Stimulated activated CD8-positive, alpha-beta memory T cell treated with anti-CD3 and anti-CD28 coated beads, Interleukin-12 subunit alpha, Interleukin-12 subunit beta, amount 100 ng/mL, for 4 hours (primary cell): ENCODE measurements around the gene DYRK3.

ENCODE experiments used
- DNase-seq: peaks from one replicate; pipeline ENCODE4 v3.0.0-alpha.2; 2020; ENCODE audit warnings: low read depth

Gene DYRK3

DNA sequence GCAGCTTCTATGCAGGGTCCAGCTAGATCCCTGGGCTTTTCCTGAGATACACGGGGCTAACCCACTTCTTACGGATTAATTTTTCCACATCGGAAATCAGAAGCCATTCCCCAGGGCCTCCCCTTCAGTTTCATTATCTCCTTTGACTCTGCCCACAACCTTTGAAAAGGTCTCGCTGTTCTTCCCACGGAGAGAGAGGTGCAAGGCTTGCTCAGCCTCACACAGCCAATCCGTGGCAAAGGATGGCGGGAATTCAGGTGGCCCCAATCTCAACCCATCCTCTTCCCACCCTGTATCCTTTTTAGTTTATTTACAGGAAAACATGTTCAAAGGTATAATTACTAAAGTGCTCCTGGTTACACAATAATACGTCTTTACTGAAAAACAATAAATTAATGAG, 48.7 kb downstream of the DYRK3 start:
- DNase-seq, result no peak

DNA sequence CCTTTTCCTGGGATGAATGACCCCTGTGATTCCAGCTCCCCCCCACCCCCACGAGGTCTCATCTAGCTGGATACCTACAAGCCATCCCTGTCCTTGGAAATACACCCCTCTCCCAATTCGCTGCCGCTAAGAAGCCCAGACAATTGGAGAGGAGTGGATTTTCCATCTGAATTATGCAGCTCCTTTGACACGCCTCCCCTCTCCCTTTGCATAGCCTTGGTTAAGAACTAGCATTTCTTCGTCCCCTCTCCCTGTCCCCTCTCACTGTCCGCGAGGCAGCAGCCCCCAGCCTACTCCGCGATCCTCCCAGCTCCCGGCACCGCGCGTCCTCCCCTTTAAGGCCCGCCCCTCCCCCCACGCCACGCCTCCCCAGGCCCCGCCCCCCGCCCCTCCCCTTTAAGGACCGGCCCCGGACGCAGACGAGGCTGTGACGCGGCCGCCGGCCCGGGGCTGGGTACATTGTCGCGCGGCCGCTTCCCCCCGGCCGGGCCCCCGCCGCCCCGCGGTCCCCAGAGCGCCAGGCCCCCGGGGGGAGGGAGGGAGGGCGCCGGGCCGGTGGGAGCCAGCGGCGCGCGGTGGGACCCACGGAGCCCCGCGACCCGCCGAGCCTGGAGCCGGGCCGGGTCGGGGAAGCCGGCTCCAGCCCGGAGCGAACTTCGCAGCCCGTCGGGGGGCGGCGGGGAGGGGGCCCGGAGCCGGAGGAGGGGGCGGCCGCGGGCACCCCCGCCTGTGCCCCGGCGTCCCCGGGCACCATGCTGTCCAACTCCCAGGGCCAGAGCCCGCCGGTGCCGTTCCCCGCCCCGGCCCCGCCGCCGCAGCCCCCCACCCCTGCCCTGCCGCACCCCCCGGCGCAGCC, 49.4 kb downstream of the DYRK3 start, which contains the start of gene MAPKAPK2:
Gene MAPKAPK2, plus strand, starts transcription at position 428 of the 856 bp plus-strand sequence. Its CDS starts 325 bp downstream, at position 753.
- DNase-seq, result peak; percentile 65

DNA sequence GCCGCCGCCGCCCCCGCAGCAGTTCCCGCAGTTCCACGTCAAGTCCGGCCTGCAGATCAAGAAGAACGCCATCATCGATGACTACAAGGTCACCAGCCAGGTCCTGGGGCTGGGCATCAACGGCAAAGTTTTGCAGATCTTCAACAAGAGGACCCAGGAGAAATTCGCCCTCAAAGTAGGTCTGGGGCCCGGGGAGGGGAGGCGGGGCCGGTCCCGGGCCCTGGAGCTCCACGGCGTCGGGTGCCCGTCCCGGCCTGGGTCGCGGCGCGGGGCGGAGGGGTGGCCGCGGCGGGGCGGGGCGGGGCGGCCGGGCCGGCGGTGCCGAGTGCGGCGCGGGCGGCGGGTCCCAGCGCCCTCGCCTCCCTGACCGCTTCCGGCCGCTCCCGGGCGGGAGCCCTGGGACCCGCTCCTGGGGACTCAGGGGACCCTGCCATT, 50.0 kb downstream of the DYRK3 start:
- DNase-seq, result peak; percentile 30

DNA sequence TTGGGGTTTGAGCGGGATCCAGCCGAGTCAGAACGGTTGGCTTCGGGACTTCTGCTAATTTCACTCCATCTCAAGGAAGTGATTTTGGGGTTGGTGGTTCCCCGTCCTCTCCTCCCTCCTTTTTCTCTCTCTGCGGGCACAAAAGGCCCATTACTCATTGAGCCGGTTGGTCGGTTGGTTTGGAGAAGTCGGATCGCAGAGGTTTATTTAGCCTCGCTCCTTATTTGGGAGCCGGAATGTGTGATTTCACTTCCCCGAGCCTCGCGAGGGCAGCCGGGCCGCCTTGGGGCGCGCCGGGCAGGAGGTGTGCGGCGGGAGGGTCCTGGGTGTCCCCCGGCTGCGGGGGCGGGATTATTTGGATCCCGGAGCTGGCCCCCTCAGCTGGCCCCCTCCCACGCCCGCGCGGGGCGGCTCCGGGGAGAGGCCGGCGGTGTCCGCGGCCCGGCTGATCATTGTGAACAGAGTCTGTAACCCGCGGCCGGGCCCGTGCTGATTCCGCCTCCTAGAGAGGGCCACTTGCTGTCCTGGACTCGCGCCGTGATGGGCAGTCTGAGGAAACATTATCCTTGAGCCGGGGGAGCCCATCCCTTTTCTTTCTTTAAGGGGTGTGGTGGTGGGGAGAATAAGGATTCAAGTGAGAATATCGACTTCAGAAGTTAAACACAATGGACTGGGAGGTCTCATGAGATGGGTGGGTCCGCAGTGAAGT, 50.6 kb downstream of the DYRK3 start:
- DNase-seq, result peak; percentile 24

DNA sequence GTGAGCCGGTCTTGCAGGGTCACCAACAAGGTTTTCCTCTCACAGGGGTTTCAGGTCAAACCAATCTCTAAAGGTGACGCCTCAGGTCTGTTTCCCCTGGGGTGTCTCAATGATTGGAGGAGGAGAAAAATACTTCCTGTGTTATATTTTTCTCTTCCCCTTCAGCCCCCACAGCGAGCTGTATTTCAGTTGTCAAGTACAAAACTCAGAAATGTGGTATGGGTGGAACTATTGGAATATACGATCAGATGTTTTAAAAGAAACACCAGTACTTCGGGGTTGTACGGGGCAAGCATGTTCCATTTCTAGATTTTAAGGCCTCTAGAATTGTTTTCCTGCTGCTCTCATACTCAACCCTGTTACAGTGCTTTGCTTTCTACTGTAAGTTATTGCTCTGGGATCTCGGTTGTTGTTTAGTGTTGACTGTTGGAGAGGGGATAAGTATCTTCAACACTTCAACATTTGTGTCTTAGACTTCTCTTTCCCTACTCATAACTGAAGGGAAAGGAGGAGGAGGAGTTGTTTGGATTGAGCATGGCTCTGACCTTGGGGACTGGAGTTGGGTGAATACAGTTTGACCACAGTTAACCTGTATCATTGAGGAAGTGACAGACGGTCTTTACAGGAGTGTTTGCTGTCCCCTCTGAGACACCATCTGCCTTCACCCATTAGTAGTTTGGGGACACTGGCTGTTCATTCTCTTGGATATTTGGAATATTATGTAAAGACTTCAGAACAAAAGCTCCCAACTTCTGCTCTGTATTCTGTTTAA, 51.3 kb downstream of the DYRK3 start:
- DNase-seq, result no peak

DNA sequence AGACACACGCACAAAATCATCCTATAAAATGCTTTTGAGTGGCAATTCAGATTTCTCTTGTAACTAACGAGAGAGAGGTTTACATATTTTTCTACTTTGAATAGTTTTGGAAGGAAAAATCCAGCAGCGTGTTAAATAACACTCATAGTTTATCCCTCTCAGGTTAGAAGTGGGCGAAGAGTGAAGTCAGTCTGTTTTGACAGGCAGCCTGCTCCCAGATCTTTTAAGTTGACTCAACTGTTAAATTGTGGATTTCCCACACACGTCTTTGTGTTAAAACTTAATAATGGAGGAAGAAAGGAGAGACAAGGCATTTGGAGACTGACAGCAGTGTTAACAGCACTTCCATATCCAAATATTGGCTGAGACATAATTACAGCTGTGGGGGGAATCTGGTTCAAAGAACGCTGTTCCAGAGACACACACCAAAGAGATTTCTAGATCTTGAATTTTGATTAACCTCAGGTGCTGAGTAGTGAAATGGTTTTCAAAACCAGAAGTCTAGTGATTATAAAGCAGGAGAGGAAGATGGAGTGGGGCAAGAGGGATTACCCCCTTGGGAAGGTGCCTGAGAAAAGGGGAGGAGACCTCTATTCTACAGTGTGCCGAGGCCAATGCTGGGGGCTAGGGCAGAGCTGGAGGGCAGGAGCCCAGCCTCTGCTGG, 52.0 kb downstream of the DYRK3 start:
- no peak for DNase-seq

DNA sequence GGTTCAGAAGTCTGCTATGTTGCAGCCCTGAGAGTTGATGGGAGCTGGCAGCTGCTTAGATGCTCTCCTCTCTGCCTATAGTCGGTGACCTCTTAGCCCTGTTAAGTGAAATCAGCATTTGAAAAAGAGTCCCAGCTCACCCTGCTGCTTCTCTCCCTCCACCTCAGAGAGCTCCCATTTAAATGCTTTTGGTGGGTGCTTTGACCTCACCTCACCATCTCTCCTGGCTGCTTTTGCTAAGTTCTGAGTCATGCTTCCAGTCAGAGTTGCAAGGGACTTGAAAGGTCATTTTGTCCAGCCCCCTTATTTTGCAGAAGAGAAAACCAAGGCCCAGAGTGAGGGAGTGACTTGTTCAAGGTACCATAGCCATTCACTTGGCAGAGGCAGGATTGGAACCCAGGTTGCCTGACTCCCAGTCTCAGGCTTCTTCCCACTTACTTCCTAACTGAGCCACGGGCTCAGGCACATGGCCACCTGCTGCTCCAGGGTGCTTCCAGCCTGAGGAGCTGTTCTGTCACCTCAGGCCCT, 52.6 kb downstream of the DYRK3 start:
- no peak for DNase-seq

DNA sequence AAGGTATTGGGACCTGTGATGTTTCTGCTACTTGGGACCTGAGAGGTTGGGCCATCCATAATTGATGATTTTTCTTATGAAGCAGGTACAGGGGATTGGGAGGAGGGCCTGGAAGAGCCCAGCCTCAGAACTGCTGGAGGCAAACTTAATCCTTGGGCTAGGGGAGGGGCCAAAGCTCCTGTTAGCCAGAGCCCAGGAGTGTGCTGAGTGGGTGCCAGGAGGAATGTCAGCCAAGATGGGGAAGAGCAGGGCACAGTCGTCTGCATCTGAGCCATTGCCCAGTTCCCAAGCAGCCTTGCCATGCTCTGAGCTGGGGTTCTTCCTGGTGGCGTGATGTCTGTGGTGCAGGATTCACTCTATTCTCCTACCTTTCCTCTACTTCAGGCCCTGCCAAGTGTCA, 55.2 kb downstream of the DYRK3 start:
- no peak for DNase-seq

DNA sequence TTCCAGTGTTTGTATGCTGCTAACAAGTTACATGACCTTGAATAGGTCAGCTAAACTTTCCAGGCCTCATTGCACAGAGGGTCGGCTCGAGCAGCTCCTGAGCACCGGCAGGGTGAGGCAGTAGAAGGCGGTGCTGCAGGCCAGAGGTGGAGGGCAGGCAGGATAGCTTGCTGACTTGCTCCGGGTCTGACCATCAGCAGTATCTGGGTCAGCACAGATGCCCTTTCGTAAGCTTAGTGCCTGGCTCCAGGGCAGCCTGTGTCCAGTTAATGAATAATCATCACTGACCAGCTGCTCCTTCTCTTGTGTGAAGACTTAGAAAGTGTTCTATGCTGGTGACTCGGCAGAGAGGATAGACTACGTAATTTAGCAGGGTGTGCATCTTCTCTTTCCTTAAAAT, 56.3 kb downstream of the DYRK3 start:
- no peak for DNase-seq

DNA sequence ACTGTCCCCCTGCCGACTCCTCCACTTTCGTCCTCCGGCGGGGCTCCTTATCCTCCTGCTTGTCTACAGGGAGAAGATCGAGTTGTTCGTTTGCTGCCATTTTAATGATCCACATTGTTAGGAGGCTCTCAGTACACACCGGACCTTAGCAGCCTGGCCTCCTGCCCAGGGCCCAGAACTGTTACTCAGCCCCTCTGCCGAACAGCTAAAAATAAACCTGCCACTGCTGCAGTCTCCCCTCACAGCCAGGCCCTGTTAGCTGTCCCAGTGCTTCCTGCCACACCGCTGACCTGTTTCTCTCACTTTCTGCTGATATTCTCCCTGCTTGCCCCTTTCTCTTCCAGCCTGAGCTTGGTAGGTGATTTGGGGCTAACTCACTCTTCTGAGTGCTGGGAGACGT, 57.7 kb downstream of the DYRK3 start:
- DNase-seq, result no peak

DNA sequence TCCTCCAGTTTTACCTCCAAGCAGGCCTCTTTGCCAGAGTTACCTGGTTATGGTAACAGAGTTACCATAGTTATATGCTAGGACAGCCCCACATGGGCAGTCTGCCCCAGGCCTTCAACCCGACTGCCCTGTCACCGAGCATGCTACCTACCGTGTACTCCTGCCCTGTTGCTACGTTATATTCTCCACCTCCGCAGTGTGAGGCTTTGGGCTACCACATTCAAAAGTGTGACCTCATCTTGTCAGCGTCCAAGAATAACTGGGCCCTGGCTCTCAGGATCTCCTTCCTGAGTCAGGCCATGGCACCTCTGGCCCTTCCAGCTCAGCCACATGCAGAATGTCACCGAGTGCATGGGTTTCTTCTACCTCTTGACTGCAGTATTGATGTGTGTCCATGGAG, 58.3 kb downstream of the DYRK3 start:
- no peak for DNase-seq

DNA sequence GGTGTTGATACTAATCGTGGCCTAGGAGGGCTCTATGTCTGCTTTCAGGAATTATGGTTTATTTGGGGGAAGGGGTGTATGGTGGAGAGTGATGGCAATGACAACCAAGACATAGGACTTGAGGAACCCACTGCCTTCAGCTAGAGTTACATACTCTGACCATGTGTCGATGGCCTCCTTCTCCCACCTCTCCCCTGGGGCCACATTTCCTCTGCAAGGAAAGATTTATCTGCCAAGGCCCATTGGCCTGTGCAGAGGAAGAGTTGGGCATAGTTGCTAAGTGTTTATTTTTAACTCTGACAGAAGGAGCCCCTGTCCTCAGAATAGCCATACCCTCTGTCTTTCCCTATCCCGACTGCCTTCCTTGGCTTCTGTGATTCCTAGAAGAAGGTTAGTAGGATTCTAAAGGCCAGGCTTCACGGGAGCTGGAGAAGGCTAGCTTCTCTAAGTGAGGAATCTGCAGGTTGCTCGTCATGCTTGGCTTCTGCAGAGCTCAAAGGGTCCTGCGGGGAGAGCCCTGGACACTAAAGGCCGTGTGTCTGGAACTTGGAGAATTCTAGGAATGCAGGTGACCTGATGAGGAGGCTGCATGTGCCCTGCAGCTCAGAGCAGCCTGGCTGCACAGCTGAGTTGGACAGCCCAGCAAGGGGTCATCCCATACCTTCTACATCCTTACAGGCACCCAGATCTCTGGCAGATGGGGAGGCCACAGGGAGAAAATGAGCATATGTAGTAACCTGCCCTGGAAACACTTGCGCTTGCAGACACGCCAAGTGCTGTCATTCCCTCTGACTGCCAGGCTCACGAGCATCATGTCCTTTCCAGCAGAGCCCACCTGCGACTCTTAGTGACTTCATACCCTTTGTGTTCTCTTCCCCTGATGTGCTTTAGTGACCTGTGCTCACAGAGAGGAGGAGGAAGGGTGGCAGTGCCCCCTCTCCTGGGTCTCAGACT, 59.1 kb downstream of the DYRK3 start:
- DNase-seq, result no peak

DNA sequence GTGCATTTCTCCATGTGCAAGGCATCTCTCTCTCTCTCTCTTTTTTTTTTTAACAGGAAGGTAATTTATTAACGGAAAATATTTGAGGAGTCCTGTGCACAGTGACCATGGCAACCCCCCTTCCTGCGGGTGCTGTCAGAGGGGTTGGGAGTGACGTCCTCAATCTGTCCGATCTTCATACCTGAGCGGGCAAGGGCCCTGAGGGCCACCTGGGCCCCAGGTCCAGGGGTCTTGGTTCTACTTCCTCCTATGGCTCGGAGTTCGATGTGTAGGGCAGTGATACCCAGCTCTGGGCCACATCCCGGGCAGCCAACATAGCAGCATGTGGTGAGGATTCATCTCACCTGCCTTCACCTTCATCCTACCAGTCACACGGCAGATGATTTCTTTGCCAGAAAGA, 60.4 kb downstream of the DYRK3 start:
- no peak for DNase-seq

DNA sequence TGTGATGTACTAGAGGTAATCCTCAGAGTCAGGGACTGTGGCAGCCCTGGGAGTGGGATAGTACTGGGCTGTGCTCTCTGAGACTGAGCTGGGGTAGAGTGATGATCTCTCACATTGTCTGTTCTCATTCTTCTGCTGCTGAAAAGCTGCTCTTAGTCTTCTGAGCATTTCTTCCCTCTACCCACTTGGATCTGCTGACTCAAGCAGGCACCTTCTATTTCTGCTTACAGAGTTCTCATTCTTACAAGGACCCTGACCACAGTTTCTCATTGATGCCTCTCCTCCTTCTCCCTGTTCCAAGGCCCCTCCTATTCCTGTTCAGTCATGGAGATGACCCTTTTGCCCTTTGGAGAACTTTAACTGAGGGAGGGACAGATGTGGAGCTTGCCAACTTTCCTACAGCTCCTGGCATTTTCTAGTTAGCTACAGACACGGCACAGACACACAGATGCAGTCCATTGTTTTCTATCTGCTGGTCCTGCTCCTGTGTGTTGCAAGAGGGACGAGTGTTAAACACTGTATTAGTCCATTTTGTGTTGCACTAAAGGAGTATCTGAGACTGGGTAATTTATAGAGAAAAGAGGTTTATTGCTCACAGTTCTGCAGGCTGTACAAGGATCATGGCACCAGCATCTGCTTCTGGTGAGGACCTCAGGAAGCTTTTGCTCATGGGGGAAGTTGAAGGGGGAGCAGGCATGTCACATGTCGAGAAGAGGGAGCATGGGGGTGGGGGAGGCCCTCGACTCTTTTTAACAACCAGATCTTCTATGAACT, 61.7 kb downstream of the DYRK3 start:
- no peak for DNase-seq

DNA sequence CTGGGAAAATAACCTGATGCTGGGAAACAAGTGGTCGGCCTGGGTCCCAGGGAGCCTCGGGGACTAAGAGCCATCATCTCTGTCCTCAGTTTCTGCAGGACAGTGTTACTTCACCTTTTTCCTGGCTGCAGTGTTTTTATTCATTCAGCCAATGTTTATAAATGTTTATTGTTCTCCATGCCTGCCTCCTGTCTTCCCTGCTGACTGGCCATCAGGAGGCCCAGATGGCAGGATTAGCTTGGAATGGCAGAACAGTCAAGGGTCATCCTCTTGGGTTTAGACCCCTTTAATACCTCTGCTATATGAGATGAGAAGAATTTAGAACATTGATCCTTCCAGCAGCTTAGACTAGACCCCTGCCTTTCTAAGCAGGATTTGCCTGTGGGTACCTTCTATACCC, 62.7 kb downstream of the DYRK3 start:
- no peak for DNase-seq
